IMR-90 (cell line): ENCODE data around the gene ADRA1B. TPM values are rescaled to one million over a fixed set of nuclear protein-coding genes. Genes with fewer than 3 reads are reported as not detected.

Experiments
- ATAC-seq: fragments of 200-7000 bp; cut with Tn5 transposase; 2 replicates; pipeline ENCODE4 v1.9.1; 2020; ENCODE audit warnings: low read depth, mild to moderate bottlenecking, moderate library complexity
- BruUV-seq: library from RNA; stranded (reverse); fragments of 400-500 nt; replicated peaks from 2 replicates; lab custom pipeline; 2021; lab: Mats Ljungman, UMichigan
- CTCF ChIA-PET: fragments of 300-600 bp; formaldehyde crosslinking; extraction: SDS; loops from one replicate; lab custom pipeline; 2021; ENCODE audit warnings: antibody characterized with exemption; lab: Yijun Ruan, JAX
- POLR2A ChIA-PET: fragments of 300-600 bp; sonication (Branson Sonifier 250); formaldehyde crosslinking; loops from one replicate; lab custom pipeline; 2022; ENCODE audit warnings: antibody characterized with exemption; ENCODE audit not compliant: unreplicated experiment; lab: Charles Lee
- DNase-seq: peaks from one replicate; pipeline ENCODE4 v3.0.0; 2013
- H2AFZ ChIP-seq: replicated peaks from 2 replicates; pipeline ENCODE3; 2013; ENCODE audit warnings: low read length, mild to moderate bottlenecking; ENCODE audit not compliant: poor library complexity
- H2AK5ac ChIP-seq: 2 replicates; pipeline ENCODE4 v1.6.1; 2013; ENCODE audit warnings: low read depth, low read length, inconsistent platforms
- H2AK9ac ChIP-seq: replicated peaks from 2 replicates; pipeline ENCODE3; 2013; ENCODE audit warnings: mild to moderate bottlenecking, low read depth, low read length, moderate library complexity; ENCODE audit not compliant: poor library complexity
- H2BK120ac ChIP-seq: 2 replicates; pipeline ENCODE4 v1.6.1; 2013; ENCODE audit warnings: low read depth, low read length, inconsistent platforms
- H2BK15ac ChIP-seq: 3 replicates; pipeline ENCODE4 v1.6.1; 2013; ENCODE audit warnings: low read depth, low read length, inconsistent platforms
- H2BK20ac ChIP-seq: 2 replicates; pipeline ENCODE4 v1.6.1; 2013; ENCODE audit warnings: low read depth, mild to moderate bottlenecking, inconsistent platforms, low read length, moderate library complexity
- H2BK5ac ChIP-seq: 2 replicates; pipeline ENCODE4 v1.6.1; 2013; ENCODE audit warnings: mild to moderate bottlenecking, low read depth, low read length, inconsistent platforms; ENCODE audit not compliant: poor library complexity, severe bottlenecking
- H3K14ac ChIP-seq: replicated peaks from 2 replicates; pipeline ENCODE4 v1.6.1; 2013; ENCODE audit warnings: low read depth, low read length, inconsistent platforms
- H3K18ac ChIP-seq: 2 replicates; pipeline ENCODE4 v1.6.1; 2013; ENCODE audit warnings: low read depth, low read length, control low read depth
- H3K23ac ChIP-seq: 2 replicates; pipeline ENCODE4 v1.6.1; 2013; ENCODE audit warnings: low read depth, low read length, inconsistent platforms
- H3K27ac ChIP-seq: 2 replicates; pipeline ENCODE4 v1.5.1; 2013; ENCODE audit warnings: mild to moderate bottlenecking, control low read depth, low read length; ENCODE audit not compliant: insufficient read depth
- H3K27me3 ChIP-seq: 2 replicates; pipeline ENCODE4 v1.6.1; 2013; ENCODE audit warnings: low read length; ENCODE audit not compliant: control insufficient read depth, insufficient read depth
- H3K36me3 ChIP-seq: 2 replicates; pipeline ENCODE4 v1.6.1; 2013; ENCODE audit warnings: low read length, mixed read lengths; ENCODE audit not compliant: control insufficient read depth, insufficient read depth
- H3K4ac ChIP-seq: 2 replicates; pipeline ENCODE4 v1.6.1; 2013; ENCODE audit warnings: low read depth, low read length, inconsistent platforms
- H3K4me1 ChIP-seq: 2 replicates; pipeline ENCODE4 v1.6.1; 2013; ENCODE audit warnings: low read length, mixed read lengths; ENCODE audit not compliant: control insufficient read depth, insufficient read depth
- H3K4me2 ChIP-seq: 2 replicates; pipeline ENCODE4 v1.6.1; 2013; ENCODE audit warnings: low read depth, mild to moderate bottlenecking, control low read depth, low read length, moderate library complexity
- H3K4me3 ChIP-seq: 2 replicates; pipeline ENCODE4 v1.5.1; 2013; ENCODE audit warnings: low read depth, mild to moderate bottlenecking, control low read depth, low read length, moderate library complexity; ENCODE audit not compliant: insufficient read depth
- H3K56ac ChIP-seq: 2 replicates; pipeline ENCODE4 v1.6.1; 2013; ENCODE audit warnings: low read length, inconsistent platforms; ENCODE audit not compliant: insufficient read depth; ENCODE audit errors: extremely low read depth
- H3K79me1 ChIP-seq, 2 experiments: 2 replicates each; pipeline ENCODE4 v1.6.1; 2013; ENCODE audit warnings: low read length in 2 of 2, inconsistent platforms in 1 of 2, low read depth in 1 of 2
- H3K9ac ChIP-seq: 2 replicates; pipeline ENCODE4 v1.6.1; 2013; ENCODE audit warnings: low read depth, low read length, control low read depth
- H3K9me1 ChIP-seq: 2 replicates; pipeline ENCODE4 v1.6.1; 2013; ENCODE audit warnings: low read length, inconsistent platforms; ENCODE audit not compliant: insufficient read depth
- H3K9me3 ChIP-seq: 2 replicates; pipeline ENCODE4 v1.6.1; 2013; ENCODE audit warnings: low read length; ENCODE audit not compliant: control insufficient read depth, insufficient read depth
- H4K20me1 ChIP-seq: 2 replicates; pipeline ENCODE4 v1.6.1; 2013; ENCODE audit warnings: low read length, inconsistent platforms; ENCODE audit not compliant: insufficient read depth
- H4K5ac ChIP-seq: 2 replicates; pipeline ENCODE4 v1.6.1; 2013; ENCODE audit warnings: mild to moderate bottlenecking, low read depth, low read length, control low read depth
- H4K8ac ChIP-seq, 2 experiments: 2 replicates each; pipeline ENCODE4 v1.6.1; 2013; ENCODE audit warnings: low read depth in 2 of 2, low read length in 2 of 2, control low read depth in 1 of 2, inconsistent platforms in 1 of 2
- H4K91ac ChIP-seq: 2 replicates; pipeline ENCODE4 v1.6.1; 2013; ENCODE audit warnings: low read depth, low read length, inconsistent platforms; ENCODE audit not compliant: insufficient read depth
- BHLHE40 ChIP-seq: fragments of 150-350 bp; IDR thresholded peaks from 2 replicates; pipeline ENCODE4 v1.6.1; 2016; ENCODE audit warnings: mild to moderate bottlenecking, low read depth, low read length
- NFE2L2 ChIP-seq: fragments of 150-350 bp; IDR thresholded peaks from 2 replicates; pipeline ENCODE4 v1.6.1; 2016; ENCODE audit warnings: low read depth, mild to moderate bottlenecking, low read length
- RAD21 ChIP-seq: IDR thresholded peaks from 2 replicates; pipeline ENCODE4 v1.6.1; 2012; ENCODE audit warnings: low read length, improper control_type of control experiment
- whole genome bisulfite sequencing, 2 experiments: methylation state at CpG; one replicate each; pipeline versions ENCODE4 v1.1.5 to v1.1.7; 2013; ENCODE audit warnings: missing lambda C conversion rate in 2 of 2; ENCODE audit not compliant: insufficient read length in 1 of 2; ENCODE audit errors: extremely low coverage in 2 of 2; 5-methylcytosine and 5-hydroxymethylcytosine counted together
- dilution Hi-C: fragments of 300-500 bp; cut with HindIII; formaldehyde crosslinking; loops from one replicate; pipeline ENCODE4 v1.14.3; 2018; ENCODE audit warnings: low sequenced_read_pairs; ENCODE audit not compliant: unreplicated experiment
- in situ Hi-C: fragments of 300-500 bp; cut with MboI; formaldehyde crosslinking; loops from 3 replicates; pipeline ENCODE4 v1.14.3; 2019; ENCODE audit warnings: low sequenced_read_pairs, inconsistent platforms, mixed read lengths
- intact Hi-C: fragments of 100-400 bp; cut with micrococcal nuclease; formaldehyde crosslinking; loops from 2 replicates; pipeline ENCODE4 v1.10.0; 2022
- polyA plus RNA-seq, 3 experiments: library from polyadenylated mRNA; depleted of rRNA; stranded (reverse); fragments of >200 nt; gene quantifications; 2 replicates each; pipeline ENCODE4 v1.2.3, GENCODE V29; 2012; ENCODE audit warnings: low replicate concordance in 1 of 3
- total RNA-seq: library from RNA; depleted of rRNA; stranded (reverse); fragments of >200 nt; gene quantifications from 2 replicates; pipeline ENCODE4 v1.2.3, GENCODE V29; 2012

ADRA1B gene
- total and polyA plus RNA-seq, 2 of the 4 experiments (the other 2 are of a cell fraction): 0.18 to 1.5 TPM

GRCh38 chr5:159878988-159879471, 37.3 kb upstream of the ADRA1B start:
- peaks cover 6% of the 10 kb centered on the region for H3K4me1 ChIP-seq
- peak overlapping the region; percentile 77 for H3K4me2 ChIP-seq
- peak overlapping the region in 1 of 2 experiments; percentile 79; a peak in 2 of 4 replicates for H4K8ac ChIP-seq
- peak overlapping the region; percentile 36 for H3K18ac ChIP-seq
- H2AK5ac ChIP-seq: peak overlapping the region; percentile 13; the same call in 1 of the 2 replicates
- no peak overlapping the region for H2BK5ac ChIP-seq
- H3K9me3 ChIP-seq: no peaks in the 10 kb centered on the region
- 1% methylated on average over 9 of the region's 11 CpGs; no CpG with 5 or more reads in 1 of the 2 experiments for WGBS, 2 experiments
- H3K27me3 ChIP-seq: no peaks in the 10 kb centered on the region
- peak; percentile 84 for TF ChIP-seq NFE2L2
- TF ChIP-seq BHLHE40: no peak
- 0 out of 2 replicates have a peak, but pooled peaks have one; percentile 6 for TF ChIP-seq RAD21
- no peak overlapping the region for H4K5ac ChIP-seq
- ChIA-PET POLR2A (no interaction called here), CTCF (interaction anchor here (0.6 to 0.7 kb wide), 2 partner anchors 83 to 106 kb away, joined by 3 read pairs; no protein-coding TSS in a partner anchor)
- peak overlapping the region; percentile 63 for H2BK120ac ChIP-seq
- H3K27ac ChIP-seq: 0 out of 2 replicates have a peak overlapping the region, but pooled peaks have one; percentile 11
- no TSS peak for BruUV-seq
- H3K9ac ChIP-seq: no peak overlapping the region
- peak overlapping the region; percentile 9; the same call in 1 of the 2 replicates for H3K4me3 ChIP-seq
- DNase-seq: peak; percentile 85
- H2AFZ ChIP-seq: peak overlapping the region; percentile 84
- dilution Hi-C loops: no loop called here
- no peaks in the 10 kb centered on the region; the same call in 1 of the 2 replicates for H3K9me1 ChIP-seq
- H2BK15ac ChIP-seq: peak overlapping the region; percentile 67; the same call in 2 of the 3 replicates
- H3K23ac ChIP-seq: no peak overlapping the region
- peak overlapping the region; percentile 29 for H4K91ac ChIP-seq
- peak overlapping the region; percentile 20 for H2AK9ac ChIP-seq
- peak; percentile 94 for ATAC-seq
- H4K20me1 ChIP-seq: no peaks in the 10 kb centered on the region; the same call in 1 of the 2 replicates
- no peak overlapping the region; the same call in 1 of the 2 replicates for H3K56ac ChIP-seq
- H3K4ac ChIP-seq: peak overlapping the region; percentile 62
- 0 out of 2 replicates have a peak overlapping the region, but pooled peaks have one; percentile 15 for H3K14ac ChIP-seq
- intact Hi-C loops: no loop called here
- in situ Hi-C loops: no loop called here
- H3K79me1 ChIP-seq: no peaks in the 10 kb centered on the region
- no peaks in the 10 kb centered on the region for H3K36me3 ChIP-seq
- H2BK20ac ChIP-seq: 0 out of 2 replicates have a peak overlapping the region, but pooled peaks have one; percentile 29
